HL-60 (cell line): ENCODE results near the gene CBFA2T2.
A peak's percentile ranks its signal among the peaks of the same experiment; 100 is the strongest.

Experiments
- CTCF ChIP-seq: IDR thresholded peaks from one replicate; pipeline ENCODE4 v1.5.1; 2011; ENCODE audit warnings: low read length, control low read depth, inconsistent platforms; ENCODE audit not compliant: insufficient read depth
- GABPA ChIP-seq: IDR thresholded peaks from 2 replicates; pipeline ENCODE4 v1.6.1; 2012; ENCODE audit warnings: low read depth
- POLR2AphosphoS5 ChIP-seq: IDR thresholded peaks from 2 replicates; pipeline ENCODE4 v1.6.1; 2012; ENCODE audit warnings: low read depth
- REST ChIP-seq: IDR thresholded peaks from 2 replicates; pipeline ENCODE4 v1.6.1; 2012; ENCODE audit warnings: low read depth; ENCODE audit not compliant: insufficient replicate concordance
- SPI1 ChIP-seq: IDR thresholded peaks from 2 replicates; pipeline ENCODE4 v1.6.1; 2012; ENCODE audit warnings: low read depth, mild to moderate bottlenecking, borderline replicate concordance

- TF ChIP-seq REST = no peak
- TF ChIP-seq CTCF = no peak
- 0 out of 2 replicates have a peak, but pooled peaks have one; percentile 18 for TF ChIP-seq POLR2AphosphoS5
- TF ChIP-seq GABPA = no peak
- TF ChIP-seq SPI1 = no peak
These were observed 194.8 kb downstream of the CBFA2T2 start for GRCh38 chr20:33684533-33685327.
